Liver (tissue), 9 donors: ENCODE data around the gene MID1. TPM values are rescaled to one million over a fixed set of nuclear protein-coding genes. Genes with fewer than 3 reads are reported as not detected.
A peak's percentile ranks its signal among the peaks of the same experiment; 100 is the strongest.

Experiments
- DNase-seq: peaks from one replicate; pipeline ENCODE4 v3.0.0-alpha.2; 2017; ENCODE audit warnings: low spot score
- H3K27ac ChIP-seq, 2 donors: one replicate each; pipeline ENCODE4 v1.7.0; 2013; ENCODE audit warnings: inconsistent platforms in 2 of 2, low read length in 2 of 2, control low read depth in 1 of 2, low read depth in 1 of 2, mild to moderate bottlenecking in 1 of 2
- H3K27me3 ChIP-seq, 4 donors: one replicate each; pipeline versions ENCODE4 v1.6.1 to v1.7.0; 2013; ENCODE audit warnings: low read length in 3 of 4, inconsistent platforms in 1 of 4, mild to moderate bottlenecking in 1 of 4, moderate library complexity in 1 of 4; ENCODE audit not compliant: control insufficient read depth in 4 of 4, insufficient read depth in 4 of 4
- H3K36me3 ChIP-seq, 4 donors: one replicate each; pipeline versions ENCODE4 v1.6.1 to v1.7.0; 2013; ENCODE audit warnings: low read length in 3 of 4, mild to moderate bottlenecking in 3 of 4, low read depth in 1 of 4, moderate library complexity in 1 of 4; ENCODE audit not compliant: control insufficient read depth in 4 of 4, insufficient read depth in 3 of 4
- H3K4me1 ChIP-seq, 4 donors: one replicate each; pipeline versions ENCODE4 v1.6.1 to v1.7.0; 2013; ENCODE audit warnings: low read length in 3 of 4, mild to moderate bottlenecking in 3 of 4, moderate library complexity in 1 of 4; ENCODE audit not compliant: control insufficient read depth in 4 of 4, insufficient read depth in 4 of 4
- H3K4me3 ChIP-seq, 3 donors: one replicate each; pipeline versions ENCODE4 v1.6.1 to v1.7.0; 2013; ENCODE audit warnings: low read length in 3 of 3, control low read depth in 1 of 3, low read depth in 1 of 3, mild to moderate bottlenecking in 1 of 3
- H3K9ac ChIP-seq, 2 donors: one replicate each; pipeline ENCODE4 v1.7.0; 2013; ENCODE audit warnings: low read length in 2 of 2, mild to moderate bottlenecking in 2 of 2, moderate library complexity in 2 of 2, control low read depth in 1 of 2, low read depth in 1 of 2
- H3K9me3 ChIP-seq, 4 donors: one replicate each; pipeline versions ENCODE4 v1.6.1 to v1.7.0; 2013; ENCODE audit warnings: low read length in 3 of 4; ENCODE audit not compliant: control insufficient read depth in 4 of 4
- ATF3 ChIP-seq: IDR thresholded peaks from 2 replicates; pipeline ENCODE4 v1.6.1; 2016; ENCODE audit warnings: antibody characterized with exemption
- CTCF ChIP-seq: fragments of 150-350 bp; IDR thresholded peaks from 2 replicates; pipeline ENCODE4 v1.5.1; 2017; ENCODE audit warnings: improper control_type of control experiment, low read depth, low read length; ENCODE audit not compliant: missing input control
- EGR1 ChIP-seq, 2 donors: IDR thresholded peaks; 2 replicates each; pipeline ENCODE4 v1.6.1; 2016 to 2018; ENCODE audit warnings: antibody characterized with exemption in 2 of 2, low read depth in 2 of 2
- FOXA1 ChIP-seq: IDR thresholded peaks from 2 replicates; pipeline ENCODE4 v1.6.1; 2016; ENCODE audit warnings: antibody characterized with exemption
- HNF4A ChIP-seq, 2 donors: conservative IDR thresholded peaks; 2 replicates each; pipeline ENCODE4 v1.6.1; 2016; ENCODE audit warnings: antibody characterized with exemption in 2 of 2, mild to moderate bottlenecking in 2 of 2
- JUND ChIP-seq, 2 donors: IDR thresholded peaks; 2 replicates each; pipeline ENCODE4 v1.6.1; 2016; ENCODE audit warnings: antibody characterized with exemption in 2 of 2
- NR2F2 ChIP-seq: IDR thresholded peaks from 2 replicates; pipeline ENCODE4 v1.6.1; 2016; ENCODE audit warnings: antibody characterized with exemption
- REST ChIP-seq: IDR thresholded peaks from 2 replicates; pipeline ENCODE4 v1.6.1; 2016; ENCODE audit warnings: antibody characterized with exemption, mild to moderate bottlenecking
- RXRA ChIP-seq, 2 donors: IDR thresholded peaks; 2 replicates each; pipeline ENCODE4 v1.6.1; 2017 to 2018; ENCODE audit warnings: antibody characterized with exemption in 2 of 2, mild to moderate bottlenecking in 1 of 2
- SP1 ChIP-seq: IDR thresholded peaks from 2 replicates; pipeline ENCODE4 v1.6.1; 2018; ENCODE audit warnings: antibody characterized with exemption, mild to moderate bottlenecking
- WGBS: extraction: QIAGEN DNeasy Blood & Tissue Kit; methylation state at CpG from one replicate; pipeline ENCODE4 v1.1.7; 2013; 5-methylcytosine and 5-hydroxymethylcytosine counted together
- polyA plus RNA-seq, 2 donors: library from polyadenylated mRNA; stranded (reverse) in 1 of 2; unstranded in 1 of 2; fragments of 200-250 nt in 1 of 2; fragments of >200 nt in 1 of 2; fragmentation: Nextera tagmentation in 1 of 2; extraction: Ambion mirVana in 1 of 2; gene quantifications; one replicate each; pipeline versions ENCODE4 v1.2.1 to v1.2.3, GENCODE V29; 2013 to 2015
- total RNA-seq, 2 donors: library from RNA; depleted of rRNA; stranded (reverse); fragments of >200 nt; gene quantifications; one replicate each; pipeline ENCODE4 v1.2.3, GENCODE V29; 2014
- TF ChIP-seq, protein P1 (sequence below): IDR thresholded peaks from 2 replicates; pipeline ENCODE4 v1.6.1; 2016; ENCODE audit warnings: antibody characterized with exemption
- donor health status: healthy.
- donor health status: healthy.
- donor health status: healthy.
- donor health status: healthy.
- donor health status: healthy.

Gene MID1
- total and polyA plus RNA-seq, 4 donors = 1.8 to 7.9 (median 4.2) TPM

DNA sequence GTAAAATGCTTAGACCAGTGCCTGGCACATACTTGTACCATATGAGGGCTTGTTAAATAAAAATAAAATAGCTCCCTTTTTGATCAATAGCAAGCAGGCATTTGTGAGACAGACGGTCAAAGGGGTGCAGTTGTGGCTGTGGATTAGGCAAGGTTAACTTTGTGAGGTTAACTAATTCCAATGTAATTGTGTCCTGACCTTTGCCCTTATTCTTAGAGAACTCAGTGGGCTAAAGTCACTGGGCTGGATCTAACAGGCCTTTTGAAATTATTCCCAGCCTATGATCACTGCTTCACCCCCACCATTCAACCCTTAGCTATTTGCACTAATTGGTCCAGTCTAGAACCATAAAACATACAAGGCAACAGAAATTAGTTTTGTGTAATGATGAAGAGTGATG lies 166.4 kb downstream of the MID1 start:
- WGBS = 44% methylated on average over 1 of the region's 1 CpG
- H3K4me1 ChIP-seq = peaks cover 0 to 1% (median 0%) of the 10 kb centered on the region in 4 donors
- DNase-seq = no peak
- H3K36me3 ChIP-seq = no peaks in the 10 kb centered on the region
- H3K9ac ChIP-seq = no peak overlapping the region
- no peaks in the 10 kb centered on the region for H3K27me3 ChIP-seq
- no peak overlapping the region for H3K4me3 ChIP-seq
- H3K9me3 ChIP-seq = peaks cover 0 to 2% (median 0%) of the 10 kb centered on the region in 4 donors
- TF ChIP-seq HNF4A (conservative IDR thresholded peaks at IDR 0.05) = peak in 1 of 2 donors; percentile 22
- no peak for TF ChIP-seq NR2F2
- TF ChIP-seq EGR1 (IDR thresholded peaks at IDR 0.05; ENCODE audit: low read depth in 2 of 2) = no peak
- TF ChIP-seq RXRA (IDR thresholded peaks at IDR 0.05) = peak; percentile 48 to 59
- TF ChIP-seq SP1 = peak; percentile 17
- H3K27ac ChIP-seq = no peak overlapping the region

DNA sequence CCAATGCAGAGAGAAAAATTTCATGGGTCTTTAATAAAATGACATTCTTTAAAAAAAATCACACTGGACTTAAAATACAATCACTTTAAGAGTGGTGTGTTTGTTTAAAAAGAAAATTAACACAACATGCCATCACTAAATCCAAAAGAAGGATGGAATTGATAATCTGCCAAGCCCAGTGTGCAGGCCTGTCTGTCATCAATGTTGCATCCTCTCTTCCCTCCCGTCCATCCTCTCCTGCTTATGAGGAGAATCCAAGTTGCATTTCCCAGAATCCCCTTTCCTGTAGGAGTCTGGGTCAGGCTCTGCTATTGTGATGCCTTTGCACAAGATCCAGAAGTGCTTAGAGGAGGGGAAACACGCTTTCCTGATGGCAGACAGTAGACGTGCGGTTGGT lies 169.4 kb downstream of the MID1 start:
- Histone ChIP-seq H3K9me3 (peaks cover 0 to 2% (median 0%) of the 10 kb centered on the region in 4 donors), H3K9ac (no peak overlapping the region), H3K27ac (no peak overlapping the region), H3K27me3 (peaks cover 0 to 4% (median 0%) of the 10 kb centered on the region in 4 donors), H3K4me1 (peaks cover 0 to 1% (median 0%) of the 10 kb centered on the region in 4 donors), H3K36me3 (no peaks in the 10 kb centered on the region), H3K4me3 (no peak overlapping the region)
- no peak for DNase-seq
- TF ChIP-seq SP1 (no peak), EGR1 (IDR thresholded peaks at IDR 0.05; ENCODE audit: low read depth in 2 of 2) (no peak), FOXA1 (no peak), REST (no peak)
- TF ChIP-seq, protein P1, sequence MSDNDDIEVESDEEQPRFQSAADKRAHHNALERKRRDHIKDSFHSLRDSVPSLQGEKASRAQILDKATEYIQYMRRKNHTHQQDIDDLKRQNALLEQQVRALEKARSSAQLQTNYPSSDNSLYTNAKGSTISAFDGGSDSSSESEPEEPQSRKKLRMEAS = no peak
- WGBS = 89% methylated on average over 4 of the region's 4 CpGs

- 85% methylated on average over 5 of the region's 5 CpGs for WGBS
- Histone ChIP-seq H3K27me3 (peaks cover 0 to 4% (median 0%) of the 10 kb centered on the region in 4 donors), H3K4me1 (peaks cover 0 to 1% (median 0%) of the 10 kb centered on the region in 4 donors), H3K27ac (no peak overlapping the region), H3K4me3 (no peak overlapping the region), H3K9ac (no peak overlapping the region), H3K36me3 (no peaks in the 10 kb centered on the region), H3K9me3 (peaks cover 0 to 2% (median 0%) of the 10 kb centered on the region in 4 donors)
- no peak for TF ChIP-seq ATF3
- peak in 1 of 2 donors; percentile 11 for TF ChIP-seq JUND (IDR thresholded peaks at IDR 0.05)
- no peak for TF ChIP-seq CTCF
- no peak for DNase-seq
These were observed 170.0 kb downstream of the MID1 start for GRCh38 chrX:10450229-10450958.
